PC-9 (cell line): Measurements from ENCODE around the gene LRIG2. TPM values are rescaled to one million over a fixed set of nuclear protein-coding genes. Genes with fewer than 3 reads are reported as not detected.

Experiments used
- BruUV-seq: library from RNA; stranded (reverse); fragments of 400-500 nt; replicated peaks from 2 replicates; lab custom pipeline; 2021; lab: Mats Ljungman, UMichigan
- CTCF ChIA-PET: fragments of 300-600 bp; sonication (Branson Sonifier 250); formaldehyde crosslinking; loops from one replicate; lab custom pipeline; 2022; ENCODE audit warnings: antibody characterized with exemption; lab: Charles Lee
- POLR2A ChIA-PET: fragments of 300-600 bp; sonication (Branson Sonifier 250); formaldehyde crosslinking; loops from one replicate; lab custom pipeline; 2022; ENCODE audit warnings: antibody characterized with exemption; ENCODE audit not compliant: unreplicated experiment; lab: Charles Lee
- DNase-seq, 2 experiments: peaks; one replicate each; pipeline versions ENCODE4 v3.0.0 to v3.0.0-alpha.2; 2015 to 2022; ENCODE audit warnings: mixed read lengths in 1 of 2
- H2AFZ ChIP-seq: fragments of 200-600 bp; sonication (generic); 2 replicates; pipeline ENCODE4 v1.8.1; 2017; ENCODE audit warnings: antibody characterized with exemption
- H3F3A ChIP-seq: fragments of 200-600 bp; sonication (generic); 2 replicates; pipeline ENCODE4 v1.8.1; 2017; ENCODE audit warnings: antibody characterized with exemption, mild to moderate bottlenecking, low read depth; ENCODE audit not compliant: insufficient read depth
- H3K27ac ChIP-seq: fragments of 200-600 bp; sonication (generic); 2 replicates; pipeline ENCODE4 v1.6.1; 2016; ENCODE audit warnings: mixed run types
- H3K27me3 ChIP-seq: fragments of 200-600 bp; sonication (generic); 2 replicates; pipeline ENCODE4 v1.6.1; 2016; ENCODE audit warnings: low read depth, mixed run types; ENCODE audit not compliant: insufficient read depth
- H3K36me3 ChIP-seq: fragments of 200-600 bp; sonication (generic); 2 replicates; pipeline ENCODE4 v1.6.1; 2016; ENCODE audit warnings: low read depth, mixed run types
- H3K4me1 ChIP-seq: fragments of 200-600 bp; sonication (generic); replicated peaks from 2 replicates; pipeline ENCODE4 v1.6.1; 2016; ENCODE audit warnings: mixed run types; ENCODE audit not compliant: insufficient read depth
- H3K4me2 ChIP-seq: fragments of 200-600 bp; sonication (generic); 2 replicates; pipeline ENCODE4 v1.6.1; 2017; ENCODE audit warnings: mixed run types
- H3K4me3 ChIP-seq: fragments of 200-600 bp; sonication (generic); 2 replicates; pipeline ENCODE4 v1.6.1; 2016; ENCODE audit warnings: mixed run types
- H3K79me2 ChIP-seq: fragments of 200-600 bp; sonication (generic); 2 replicates; pipeline ENCODE4 v1.6.1; 2017; ENCODE audit warnings: low read depth, mixed run types
- H3K9me2 ChIP-seq: fragments of 200-600 bp; sonication (generic); 2 replicates; pipeline ENCODE4 v1.8.1; 2017; ENCODE audit warnings: mild to moderate bottlenecking; ENCODE audit not compliant: insufficient read depth
- H3K9me3 ChIP-seq: fragments of 200-600 bp; sonication (generic); 2 replicates; pipeline ENCODE4 v1.8.1; 2016; ENCODE audit warnings: low read depth; ENCODE audit not compliant: insufficient read depth
- H4K20me1 ChIP-seq: fragments of 200-600 bp; sonication (generic); 2 replicates; pipeline ENCODE4 v1.8.1; 2017; ENCODE audit not compliant: insufficient read depth
- CTCF ChIP-seq: fragments of 200-600 bp; sonication (generic); conservative IDR thresholded peaks from 2 replicates; pipeline ENCODE4 v1.6.1; 2017; ENCODE audit warnings: mixed run types, antibody characterized with exemption, mild to moderate bottlenecking, moderate library complexity
- EZH2 ChIP-seq: fragments of 200-600 bp; sonication (generic); IDR thresholded peaks from 2 replicates; pipeline ENCODE4 v1.8.0; 2017; ENCODE audit warnings: antibody characterized with exemption, low read depth
- intact Hi-C: fragments of 100-400 bp; cut with micrococcal nuclease; formaldehyde crosslinking; loops from one replicate; pipeline ENCODE4 v1.10.0; 2022; ENCODE audit not compliant: unreplicated experiment
- total RNA-seq: library from RNA; stranded (reverse); gene quantifications from 2 replicates; pipeline ENCODE4 v1.2.3, GENCODE V29; 2021

The LRIG2 gene
- total RNA-seq, 1 experiment from 2014 or later, result 10.6 TPM

GRCh38 chr1:113168946-113169345, 95.9 kb downstream of the LRIG2 start:
- POLR2A ChIA-PET, result no interaction called here
- Histone ChIP-seq H3K27me3 (no peaks in the 10 kb centered on the region), H4K20me1 (no peaks in the 10 kb centered on the region), H3K4me3 (no peak overlapping the region), H3K4me2 (no peak overlapping the region), H2AFZ (no peak overlapping the region), H3K9me2 (no peaks in the 10 kb centered on the region), H3K9me3 (no peaks in the 10 kb centered on the region; the same call in 1 of the 2 replicates), H3K4me1 (no peaks in the 10 kb centered on the region), H3F3A (no peaks in the 10 kb centered on the region), H3K79me2 (no peaks in the 10 kb centered on the region), H3K36me3 (no peaks in the 10 kb centered on the region), H3K27ac (no peak overlapping the region)
- TF ChIP-seq CTCF, result no peak
- TF ChIP-seq EZH2, result no peak
- no peak for DNase-seq
- BruUV-seq, result no TSS peak
- intact Hi-C loops, result no loop called here
- CTCF ChIA-PET, result no interaction called here

GRCh38 chr1:113169591-113169990, 96.6 kb downstream of the LRIG2 start:
- Histone ChIP-seq H3K4me2 (no peak overlapping the region), H4K20me1 (no peaks in the 10 kb centered on the region), H3K27me3 (no peaks in the 10 kb centered on the region), H3K4me1 (no peaks in the 10 kb centered on the region), H3F3A (no peaks in the 10 kb centered on the region), H3K9me2 (no peaks in the 10 kb centered on the region), H3K36me3 (no peaks in the 10 kb centered on the region), H3K4me3 (no peak overlapping the region), H3K27ac (no peak overlapping the region), H3K9me3 (no peaks in the 10 kb centered on the region; the same call in 1 of the 2 replicates), H2AFZ (no peak overlapping the region), H3K79me2 (no peaks in the 10 kb centered on the region)
- TF ChIP-seq CTCF (no peak), EZH2 (no peak)
- POLR2A ChIA-PET, result no interaction called here
- DNase-seq, result no peak
- CTCF ChIA-PET, result no interaction called here
- intact Hi-C loops, result no loop called here
- no TSS peak for BruUV-seq

- no peaks in the 10 kb centered on the region for H3K4me1 ChIP-seq
- no peaks in the 10 kb centered on the region; the same call in 1 of the 2 replicates for H3K9me3 ChIP-seq
- no peaks in the 10 kb centered on the region for H3K9me2 ChIP-seq
- 0 out of 2 replicates have a peak overlapping the region, but pooled peaks have one; percentile 13 for H2AFZ ChIP-seq
- no peaks in the 10 kb centered on the region for H4K20me1 ChIP-seq
- TF ChIP-seq CTCF (no peak), EZH2 (no peak)
- H3K36me3 ChIP-seq, result no peaks in the 10 kb centered on the region
- H3K79me2 ChIP-seq, result no peaks in the 10 kb centered on the region
- no peak overlapping the region for H3K4me2 ChIP-seq
- H3K4me3 ChIP-seq, result no peak overlapping the region
- H3K27me3 ChIP-seq, result no peaks in the 10 kb centered on the region
- intact Hi-C loops, result no loop called here
- H3F3A ChIP-seq, result no peaks in the 10 kb centered on the region
- no peak for DNase-seq
- CTCF ChIA-PET, result no interaction called here
- POLR2A ChIA-PET, result no interaction called here
- H3K27ac ChIP-seq, result no peak overlapping the region
- no TSS peak for BruUV-seq
These were observed 97.5 kb downstream of the LRIG2 start for GRCh38 chr1:113170519-113170918.
